ENCODE measurements around the gene DDX46.
"Not testable (repeated sequence)": the region's sequence is repeated elsewhere in the genome, so short reads cannot be mapped to it uniquely, and the experiment has no call there.

Gene DDX46

DNA sequence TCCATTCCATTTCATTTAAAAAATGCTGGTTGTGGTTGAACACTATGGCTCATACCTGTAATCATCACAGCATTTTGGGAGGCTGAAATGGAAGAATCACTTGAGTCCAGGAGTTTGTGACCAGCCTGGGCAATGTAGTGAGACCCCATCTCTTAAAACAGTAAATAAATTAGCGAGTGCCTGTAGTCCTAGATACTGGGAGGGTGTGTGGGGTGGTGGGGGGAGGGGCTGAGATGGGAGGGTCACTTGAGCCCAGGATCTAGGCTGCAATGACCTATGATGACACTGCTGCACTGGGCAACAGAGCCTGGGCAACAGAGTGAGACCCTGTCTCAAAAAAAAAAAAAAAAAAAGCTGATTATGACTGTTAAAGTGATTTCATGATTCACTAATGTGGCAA is 29.1 kb downstream of the DDX46 start:
- no peak for DNase-seq

GRCh38 chr5:134791580-134791979 is 33.0 kb downstream of the DDX46 start:
- no peak for DNase-seq

- no peak for DNase-seq
These were observed 33.7 kb downstream of the DDX46 start for GRCh38 chr5:134792286-134792685.

DNA sequence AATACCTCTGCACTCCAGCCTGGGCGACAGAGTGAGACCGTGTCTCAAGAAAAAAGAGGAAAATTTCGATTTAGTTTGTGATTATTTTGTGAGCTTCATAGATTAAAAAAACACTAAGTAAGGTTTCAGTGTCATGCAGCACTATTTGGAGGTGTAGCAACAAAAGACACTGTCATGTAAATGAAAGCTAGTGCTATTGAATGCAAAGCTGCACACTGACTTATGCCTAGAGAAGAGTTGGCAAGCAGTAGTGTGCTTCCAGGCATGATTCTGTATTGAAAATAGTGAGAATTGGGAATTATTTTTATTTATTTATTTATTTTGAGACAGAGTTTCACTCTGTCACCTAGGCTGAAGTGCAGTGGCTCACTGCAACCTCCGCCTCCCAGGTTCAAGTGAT is 34.5 kb downstream of the DDX46 start:
- no peak for DNase-seq

- DNase-seq, result no peak
These were observed 35.5 kb downstream of the DDX46 start for GRCh38 chr5:134794082-134794481.

- DNase-seq, result no peak
These were observed 36.2 kb downstream of the DDX46 start for GRCh38 chr5:134794819-134795218.

DNA sequence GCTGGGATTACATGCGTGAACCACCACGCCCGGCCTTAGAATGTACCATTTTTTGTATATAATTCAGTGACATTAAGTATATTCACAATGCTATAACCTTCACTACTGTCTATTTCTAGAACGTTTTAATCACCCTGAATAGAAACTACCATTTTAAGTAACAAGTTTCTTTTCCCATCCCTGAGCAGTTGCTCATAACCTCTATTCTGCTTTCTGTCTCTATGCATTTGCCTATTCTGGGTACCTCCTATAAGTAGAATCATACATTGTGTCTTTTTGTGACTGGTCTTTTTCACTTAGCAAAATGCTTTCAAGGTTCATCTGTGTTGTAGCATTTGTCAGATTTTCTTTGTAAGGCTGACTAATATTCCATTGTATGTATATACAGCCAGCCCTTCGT is 39.9 kb downstream of the DDX46 start:
- no peak for DNase-seq

DNA sequence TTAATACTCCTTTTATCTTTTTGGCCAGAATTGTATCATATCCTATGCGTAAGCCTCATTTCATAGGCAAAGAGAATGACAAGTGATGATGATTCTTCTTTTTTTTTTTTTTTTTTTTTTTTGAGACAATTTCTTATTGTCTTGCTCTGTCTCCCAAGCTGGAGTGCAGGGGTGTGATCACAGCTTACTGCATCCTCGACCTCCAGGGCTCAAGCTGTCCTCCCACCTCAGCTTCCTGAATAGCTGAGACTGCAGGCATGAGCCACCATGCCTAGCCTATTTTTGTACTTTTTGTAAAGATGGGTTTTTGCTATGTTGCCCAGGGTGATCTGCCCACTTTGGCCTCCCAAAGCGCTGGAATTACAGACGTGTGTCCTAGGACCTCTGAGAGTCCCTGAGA is 45.2 kb downstream of the DDX46 start:
- DNase-seq, result no peak

DNA sequence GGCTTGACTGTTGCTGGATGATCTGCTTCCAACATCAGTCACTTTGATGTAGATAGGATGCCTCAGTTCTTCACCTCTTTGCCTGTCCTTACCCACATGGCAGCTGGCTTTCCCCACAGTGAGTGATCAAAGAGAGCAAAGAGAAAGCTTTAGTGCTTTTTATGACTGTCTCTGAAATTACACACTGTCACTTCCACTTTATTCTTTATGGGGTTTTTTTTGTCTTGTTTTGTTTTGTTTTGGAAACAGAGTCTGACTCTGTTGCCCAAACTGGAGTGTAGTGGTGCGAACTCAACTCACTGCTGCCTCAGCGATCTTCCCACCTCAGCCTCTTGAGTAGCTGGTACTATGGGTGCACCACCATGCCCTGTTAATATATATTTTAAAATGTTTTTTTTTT is 54.8 kb downstream of the DDX46 start:
- no peak for DNase-seq

- no peak for DNase-seq
These were observed 55.2 kb downstream of the DDX46 start for GRCh38 chr5:134813827-134814226.

DNA sequence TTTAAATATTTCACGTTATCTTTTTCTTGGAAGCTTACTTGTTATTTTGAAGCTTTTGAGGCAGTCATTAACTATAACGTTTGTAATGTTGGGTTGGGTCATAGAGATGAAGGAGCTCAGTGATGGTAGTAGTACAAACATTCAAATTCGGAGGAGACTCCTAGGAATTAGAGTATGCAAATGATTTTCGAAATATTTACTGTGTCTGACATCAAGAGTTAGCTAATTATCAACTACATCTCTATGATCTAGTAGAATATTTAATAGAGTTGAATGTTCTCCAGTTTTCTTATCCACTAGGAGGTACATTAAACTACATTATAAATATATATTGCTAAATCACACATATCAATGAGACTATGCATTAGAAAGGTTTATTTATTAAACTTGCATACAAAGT is 58.4 kb downstream of the DDX46 start:
- no peak for DNase-seq

- DNase-seq, result no peak
These were observed 60.2 kb downstream of the DDX46 start for GRCh38 chr5:134818776-134819175.

GRCh38 chr5:134819407-134819963 is 60.9 kb downstream of the DDX46 start:
- no peak for DNase-seq

- DNase-seq, result no peak
These were observed 63.3 kb downstream of the DDX46 start for GRCh38 chr5:134821841-134822240.

DNA sequence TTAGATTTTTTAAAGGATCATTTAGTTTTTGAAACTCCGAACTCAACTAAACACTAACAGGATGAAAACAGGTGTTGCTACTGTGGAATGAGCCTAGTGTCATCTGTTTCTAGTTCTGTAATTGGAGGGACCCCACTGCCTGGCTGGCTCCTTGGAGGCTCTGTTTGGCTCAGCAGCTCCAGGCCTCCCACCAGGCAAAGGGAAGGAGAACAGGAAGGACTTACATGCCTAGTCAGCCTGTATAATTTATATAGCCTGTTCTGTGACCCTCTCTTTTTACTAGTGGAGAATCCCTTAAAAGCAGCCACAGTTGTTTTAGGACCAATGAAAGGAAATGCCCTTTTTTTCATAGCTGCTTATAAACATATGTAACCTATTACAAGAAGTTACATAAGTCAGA is 66.1 kb downstream of the DDX46 start:
- DNase-seq, result no peak

- no peak for DNase-seq
These were observed 66.6 kb downstream of the DDX46 start for GRCh38 chr5:134825212-134825611.

GRCh38 chr5:134833340-134834032 is 74.9 kb downstream of the DDX46 start:
- DNase-seq, result no peak

DNA sequence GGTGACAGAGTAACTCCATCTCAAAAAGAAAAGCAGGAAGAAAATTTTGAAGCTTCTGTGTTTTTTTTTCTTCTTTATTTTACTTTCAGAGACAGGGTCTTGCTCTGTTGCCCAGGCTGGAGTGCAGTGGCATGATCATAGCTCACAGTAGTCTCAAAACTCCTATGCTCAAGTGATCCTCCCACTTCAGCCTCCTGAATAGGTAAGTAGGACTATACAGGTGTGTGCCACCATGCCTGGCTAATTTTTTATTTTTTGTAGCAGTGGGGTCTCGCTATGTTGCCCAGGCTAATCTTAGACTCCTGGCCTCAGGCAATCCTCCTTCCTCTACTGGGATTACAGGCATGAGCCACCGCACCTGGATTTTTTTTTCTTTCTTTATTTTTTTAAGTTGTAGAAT is 77.0 kb downstream of the DDX46 start:
- DNase-seq, result no peak

- no peak for DNase-seq
These were observed 79.1 kb downstream of the DDX46 start for GRCh38 chr5:134837530-134838181.

DNA sequence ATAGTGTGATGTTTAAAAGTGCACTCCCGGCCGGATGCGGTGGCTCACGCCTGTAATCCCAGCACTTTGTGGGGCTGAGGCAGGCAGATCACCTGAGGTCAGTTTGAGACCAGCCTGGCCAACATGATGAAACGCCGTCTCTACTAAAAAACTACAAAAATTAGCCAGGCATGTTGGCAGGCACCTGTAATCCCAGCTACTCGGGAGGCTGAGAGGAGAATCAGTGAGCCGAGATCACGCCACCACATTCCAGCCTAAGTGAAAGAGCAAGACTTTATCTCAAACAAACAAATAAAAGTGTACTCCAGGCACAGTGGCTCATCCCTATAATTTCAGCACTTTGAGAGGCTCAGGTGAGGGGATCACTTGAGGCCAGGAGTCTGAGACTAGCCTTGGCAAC is 79.8 kb downstream of the DDX46 start:
- DNase-seq, result not testable (repeated sequence)

GRCh38 chr5:134840811-134841210 is 82.2 kb downstream of the DDX46 start:
- DNase-seq, result no peak

- DNase-seq, result no peak
These were observed 85.7 kb downstream of the DDX46 start for GRCh38 chr5:134844252-134844651.

DNA sequence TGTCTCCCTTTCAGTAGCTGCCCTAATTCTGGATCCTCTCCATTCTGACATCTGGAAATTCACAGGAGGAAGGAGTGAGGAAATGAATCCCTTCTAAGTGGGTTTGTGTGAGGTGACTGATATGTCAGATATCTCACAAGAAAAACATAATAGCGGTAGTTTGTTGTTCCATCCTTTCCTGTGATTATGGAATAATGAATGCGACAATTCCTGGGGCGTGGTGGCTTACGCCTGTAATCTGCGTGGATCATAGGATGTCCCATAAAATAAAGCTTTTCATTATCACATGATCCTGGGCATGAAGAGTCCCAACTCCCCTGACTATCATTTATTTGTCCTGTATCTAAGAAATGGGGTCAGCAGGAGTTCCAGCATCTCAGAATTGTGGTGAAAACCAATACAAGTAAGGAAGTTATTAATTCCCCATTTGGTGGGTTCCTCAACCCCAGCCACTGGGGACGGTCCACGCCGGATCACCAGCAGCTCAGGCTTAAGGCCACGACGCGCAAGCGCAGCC is 86.8 kb downstream of the DDX46 start:
- no peak for DNase-seq

Measured in effector CD4-positive, alpha-beta T cell (primary cell).